Liver (tissue), 3 donors: ENCODE data around the gene PARVG.

ENCODE experiments used
- JUND ChIP-seq, 2 donors: IDR thresholded peaks; 2 replicates each; pipeline ENCODE4 v1.6.1; 2016; ENCODE audit warnings: antibody characterized with exemption in 2 of 2
- YY1 ChIP-seq: IDR thresholded peaks from 2 replicates; pipeline ENCODE4 v1.6.1; 2016; ENCODE audit warnings: antibody characterized with exemption, mild to moderate bottlenecking
- TF ChIP-seq, protein P1 (sequence below): fragments of 150-350 bp; IDR thresholded peaks from 2 replicates; pipeline ENCODE4 v1.5.1; 2017; ENCODE audit warnings: improper control_type of control experiment, low read depth, low read length; ENCODE audit not compliant: missing input control
- TF ChIP-seq, protein P2 (sequence below): IDR thresholded peaks from 2 replicates; pipeline ENCODE4 v1.6.1; 2016; ENCODE audit warnings: antibody characterized with exemption, mild to moderate bottlenecking
- donor health status: healthy.
- donor health status: healthy.

DNA sequence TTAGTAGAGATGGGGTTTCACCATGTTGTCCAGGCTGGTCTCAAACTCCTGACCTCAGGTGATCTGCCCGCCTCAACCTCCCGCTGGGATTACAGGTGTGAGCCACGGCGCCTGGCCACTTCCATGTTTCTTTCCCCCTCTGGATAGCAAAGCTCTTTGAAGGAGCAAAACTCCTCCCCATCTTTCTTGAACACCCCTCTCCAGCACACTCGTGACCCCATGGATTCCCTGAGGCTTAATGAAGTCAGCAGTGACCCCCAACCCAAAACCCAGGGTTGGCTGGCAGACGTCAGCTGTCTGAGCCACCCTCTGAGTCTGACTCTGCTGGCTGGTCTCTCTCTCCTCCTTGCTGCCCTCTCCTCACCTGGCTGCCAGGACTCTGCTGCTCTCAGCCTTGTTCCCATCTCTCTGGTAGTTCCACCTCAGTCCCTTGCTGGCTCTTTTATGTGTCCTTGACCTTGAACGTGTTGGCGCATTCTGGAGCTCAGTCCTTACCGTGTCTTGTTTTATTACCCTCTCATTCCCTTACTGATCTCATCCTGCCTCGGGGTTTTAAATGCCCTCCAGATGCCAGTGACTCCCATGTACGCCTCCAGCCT is 44.5 kb downstream of the PARVG start:
- no peak for TF ChIP-seq YY1
- TF ChIP-seq, protein P1, sequence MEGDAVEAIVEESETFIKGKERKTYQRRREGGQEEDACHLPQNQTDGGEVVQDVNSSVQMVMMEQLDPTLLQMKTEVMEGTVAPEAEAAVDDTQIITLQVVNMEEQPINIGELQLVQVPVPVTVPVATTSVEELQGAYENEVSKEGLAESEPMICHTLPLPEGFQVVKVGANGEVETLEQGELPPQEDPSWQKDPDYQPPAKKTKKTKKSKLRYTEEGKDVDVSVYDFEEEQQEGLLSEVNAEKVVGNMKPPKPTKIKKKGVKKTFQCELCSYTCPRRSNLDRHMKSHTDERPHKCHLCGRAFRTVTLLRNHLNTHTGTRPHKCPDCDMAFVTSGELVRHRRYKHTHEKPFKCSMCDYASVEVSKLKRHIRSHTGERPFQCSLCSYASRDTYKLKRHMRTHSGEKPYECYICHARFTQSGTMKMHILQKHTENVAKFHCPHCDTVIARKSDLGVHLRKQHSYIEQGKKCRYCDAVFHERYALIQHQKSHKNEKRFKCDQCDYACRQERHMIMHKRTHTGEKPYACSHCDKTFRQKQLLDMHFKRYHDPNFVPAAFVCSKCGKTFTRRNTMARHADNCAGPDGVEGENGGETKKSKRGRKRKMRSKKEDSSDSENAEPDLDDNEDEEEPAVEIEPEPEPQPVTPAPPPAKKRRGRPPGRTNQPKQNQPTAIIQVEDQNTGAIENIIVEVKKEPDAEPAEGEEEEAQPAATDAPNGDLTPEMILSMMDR: no peak
- TF ChIP-seq, protein P2, sequence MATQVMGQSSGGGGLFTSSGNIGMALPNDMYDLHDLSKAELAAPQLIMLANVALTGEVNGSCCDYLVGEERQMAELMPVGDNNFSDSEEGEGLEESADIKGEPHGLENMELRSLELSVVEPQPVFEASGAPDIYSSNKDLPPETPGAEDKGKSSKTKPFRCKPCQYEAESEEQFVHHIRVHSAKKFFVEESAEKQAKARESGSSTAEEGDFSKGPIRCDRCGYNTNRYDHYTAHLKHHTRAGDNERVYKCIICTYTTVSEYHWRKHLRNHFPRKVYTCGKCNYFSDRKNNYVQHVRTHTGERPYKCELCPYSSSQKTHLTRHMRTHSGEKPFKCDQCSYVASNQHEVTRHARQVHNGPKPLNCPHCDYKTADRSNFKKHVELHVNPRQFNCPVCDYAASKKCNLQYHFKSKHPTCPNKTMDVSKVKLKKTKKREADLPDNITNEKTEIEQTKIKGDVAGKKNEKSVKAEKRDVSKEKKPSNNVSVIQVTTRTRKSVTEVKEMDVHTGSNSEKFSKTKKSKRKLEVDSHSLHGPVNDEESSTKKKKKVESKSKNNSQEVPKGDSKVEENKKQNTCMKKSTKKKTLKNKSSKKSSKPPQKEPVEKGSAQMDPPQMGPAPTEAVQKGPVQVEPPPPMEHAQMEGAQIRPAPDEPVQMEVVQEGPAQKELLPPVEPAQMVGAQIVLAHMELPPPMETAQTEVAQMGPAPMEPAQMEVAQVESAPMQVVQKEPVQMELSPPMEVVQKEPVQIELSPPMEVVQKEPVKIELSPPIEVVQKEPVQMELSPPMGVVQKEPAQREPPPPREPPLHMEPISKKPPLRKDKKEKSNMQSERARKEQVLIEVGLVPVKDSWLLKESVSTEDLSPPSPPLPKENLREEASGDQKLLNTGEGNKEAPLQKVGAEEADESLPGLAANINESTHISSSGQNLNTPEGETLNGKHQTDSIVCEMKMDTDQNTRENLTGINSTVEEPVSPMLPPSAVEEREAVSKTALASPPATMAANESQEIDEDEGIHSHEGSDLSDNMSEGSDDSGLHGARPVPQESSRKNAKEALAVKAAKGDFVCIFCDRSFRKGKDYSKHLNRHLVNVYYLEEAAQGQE: no peak
- no peak for TF ChIP-seq JUND (IDR thresholded peaks at IDR 0.05)
